Activated CD8-positive, alpha-beta memory T cell treated with anti-CD3 and anti-CD28 coated beads for 48 hours (primary cell): ENCODE measurements around the gene MPST.
"Not testable (repeated sequence)": the region's sequence is repeated elsewhere in the genome, so short reads cannot be mapped to it uniquely, and the experiment has no call there.

Experiments
- DNase-seq, 3 experiments: peaks; one replicate each; pipeline ENCODE4 v3.0.0-alpha.2; 2020; ENCODE audit warnings: low read depth in 2 of 3, low spot score in 2 of 3

MPST gene

DNA sequence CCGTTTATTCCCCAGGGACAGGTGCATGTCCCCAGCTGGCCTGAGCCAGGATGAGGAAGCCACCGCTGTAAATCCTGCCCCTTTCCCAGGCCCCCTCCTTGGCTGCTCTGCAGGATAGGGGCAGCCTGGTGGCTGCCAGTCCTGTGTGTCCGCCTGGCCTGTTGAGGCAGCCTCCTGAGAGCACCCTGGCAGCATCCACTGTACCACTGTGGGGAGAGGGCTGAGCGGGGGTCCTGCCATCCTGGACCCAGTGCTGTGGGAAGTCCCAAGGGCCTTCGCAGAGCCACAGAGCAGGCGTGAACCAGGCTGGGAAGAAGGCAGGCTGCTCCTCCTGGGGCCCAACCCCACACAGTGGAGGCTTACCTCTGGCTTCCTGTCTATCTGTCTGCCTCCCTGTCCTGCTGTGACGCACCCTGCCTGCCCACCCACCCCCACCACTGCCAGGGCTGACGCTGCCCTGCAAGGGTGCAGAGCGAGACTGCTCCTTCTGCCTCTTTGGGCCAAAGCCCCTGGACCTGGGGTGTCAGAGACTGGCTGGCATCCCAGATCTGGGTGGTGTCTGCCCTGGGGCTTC is 40.4 kb downstream of the MPST start:
- DNase-seq = no peak

DNA sequence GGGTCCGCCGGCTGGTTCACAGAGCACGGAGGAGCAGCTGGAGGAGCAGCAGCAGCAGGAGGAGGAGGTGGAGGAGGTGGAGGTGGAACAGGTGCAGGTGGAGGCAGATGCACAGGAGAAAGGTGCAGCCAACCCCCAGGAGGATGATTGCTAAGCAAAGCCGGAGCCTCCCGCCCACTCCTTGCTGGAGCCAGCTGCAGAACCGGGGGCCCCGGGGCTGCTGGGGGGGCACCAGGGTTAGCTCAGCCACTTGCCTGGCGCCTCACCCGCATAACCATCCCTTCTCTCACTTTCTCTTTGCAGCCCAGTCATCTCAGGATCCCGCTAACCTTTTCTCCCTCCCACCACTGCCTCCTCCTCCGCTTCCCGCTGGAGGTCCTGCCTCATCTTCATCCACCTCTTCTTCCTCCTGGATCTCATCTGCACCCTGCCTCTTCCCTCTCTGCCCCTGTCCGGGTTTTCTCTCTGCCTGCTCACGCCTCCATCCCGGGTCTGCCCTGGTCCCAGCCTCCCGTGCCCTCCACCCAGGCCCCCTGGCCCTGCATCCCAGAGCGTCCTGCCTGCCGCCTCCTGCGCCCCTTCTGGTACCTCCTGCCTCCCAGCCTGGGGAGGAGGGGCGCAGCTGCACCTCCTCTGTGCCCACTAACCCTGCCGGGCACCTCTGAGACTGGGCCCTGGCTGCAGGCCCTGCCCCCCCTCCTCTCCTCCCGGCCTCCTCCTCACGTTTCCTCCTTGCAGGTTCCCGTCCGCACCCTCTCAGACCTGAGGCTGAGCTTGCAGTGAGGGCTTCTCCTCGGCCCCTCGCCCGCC is 41.5 kb downstream of the MPST start:
- peak in 2 of 3 experiments; percentile 52 to 63 for DNase-seq

DNA sequence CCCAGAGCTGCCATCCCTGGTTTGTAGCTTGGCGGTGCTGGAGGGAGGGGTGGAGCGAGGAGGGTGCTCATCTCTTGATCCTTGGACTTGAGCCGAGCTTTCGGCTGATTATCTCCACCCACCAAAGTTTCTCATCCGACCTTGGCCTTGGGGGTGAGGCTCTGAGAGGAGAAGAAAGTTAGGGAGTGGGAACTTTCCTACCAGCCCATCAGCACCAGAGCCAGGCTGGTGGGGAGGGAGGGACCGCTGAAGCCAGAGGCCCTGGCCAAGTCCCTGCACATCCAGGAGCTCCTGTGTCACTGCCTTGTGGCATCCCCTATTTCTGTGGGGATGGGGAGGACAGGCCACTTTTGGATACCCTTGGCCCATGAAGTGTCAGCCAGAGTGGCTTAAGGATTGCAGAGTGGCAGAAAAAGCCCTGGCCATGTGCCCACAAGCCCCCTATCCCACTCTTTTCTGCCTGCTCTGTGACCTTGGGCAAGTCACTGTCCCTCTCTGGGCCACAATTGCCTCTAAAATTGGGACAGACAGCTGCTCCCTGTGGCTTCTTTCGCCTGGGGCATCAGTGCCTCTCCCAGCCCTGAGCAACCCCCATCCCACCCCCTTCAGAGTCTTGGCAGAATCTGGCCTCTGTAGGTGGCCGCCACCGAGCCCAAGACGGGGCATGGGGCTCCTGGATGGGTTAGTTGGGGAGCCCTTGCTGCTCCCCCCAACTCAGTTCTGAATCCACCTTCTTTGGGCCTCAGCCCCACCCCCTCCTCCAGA is 42.3 kb downstream of the MPST start:
- no peak for DNase-seq

DNA sequence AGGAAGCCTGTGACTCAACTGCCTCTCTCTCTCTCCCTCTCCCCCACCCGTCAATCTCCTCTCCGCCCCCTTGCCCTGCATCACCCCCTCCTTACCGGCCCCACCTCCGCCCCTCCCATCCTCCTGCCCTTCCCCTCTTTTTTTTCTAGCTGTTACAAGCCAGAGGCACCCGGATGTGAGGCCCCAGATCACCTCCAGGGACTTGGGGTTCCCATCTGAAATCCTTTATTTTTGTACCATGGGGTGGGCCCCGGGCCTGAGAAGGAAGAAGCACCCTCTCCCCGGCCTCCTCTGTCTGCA is 42.8 kb downstream of the MPST start:
- no peak for DNase-seq

DNA sequence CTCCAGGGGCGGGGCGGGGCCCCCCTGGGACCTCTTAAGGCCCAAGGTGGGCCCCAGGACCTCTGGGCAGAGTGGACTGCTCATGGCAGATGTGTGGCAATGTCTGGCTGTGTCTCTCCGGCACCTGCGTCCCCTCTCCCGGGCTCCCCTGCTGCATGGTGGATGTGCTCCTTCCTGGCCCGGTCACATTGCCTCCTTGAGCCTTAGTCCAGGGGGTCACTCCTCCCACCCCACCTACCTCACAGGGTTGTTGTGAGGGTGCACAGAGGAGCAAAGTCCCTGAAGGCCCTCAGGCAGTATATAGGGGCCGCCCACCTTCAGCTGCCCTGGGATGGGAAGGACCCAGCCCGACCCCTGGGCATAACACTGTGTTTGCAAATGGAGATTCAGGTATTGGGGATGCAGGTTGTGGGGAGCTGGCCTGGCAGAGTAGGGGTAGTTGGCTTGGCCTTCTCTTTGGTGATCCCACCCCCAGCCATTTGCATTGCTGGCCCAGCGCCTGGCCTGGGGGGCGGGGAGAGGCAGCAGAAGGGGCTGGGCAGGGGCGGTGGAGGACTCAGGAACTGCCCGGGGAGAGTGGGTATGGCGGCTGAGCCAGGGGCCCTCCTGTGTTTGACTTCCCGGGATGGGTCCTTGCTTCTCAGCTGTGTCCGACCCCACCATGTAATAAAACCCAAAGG is 43.3 kb downstream of the MPST start:
- DNase-seq = no peak

DNA sequence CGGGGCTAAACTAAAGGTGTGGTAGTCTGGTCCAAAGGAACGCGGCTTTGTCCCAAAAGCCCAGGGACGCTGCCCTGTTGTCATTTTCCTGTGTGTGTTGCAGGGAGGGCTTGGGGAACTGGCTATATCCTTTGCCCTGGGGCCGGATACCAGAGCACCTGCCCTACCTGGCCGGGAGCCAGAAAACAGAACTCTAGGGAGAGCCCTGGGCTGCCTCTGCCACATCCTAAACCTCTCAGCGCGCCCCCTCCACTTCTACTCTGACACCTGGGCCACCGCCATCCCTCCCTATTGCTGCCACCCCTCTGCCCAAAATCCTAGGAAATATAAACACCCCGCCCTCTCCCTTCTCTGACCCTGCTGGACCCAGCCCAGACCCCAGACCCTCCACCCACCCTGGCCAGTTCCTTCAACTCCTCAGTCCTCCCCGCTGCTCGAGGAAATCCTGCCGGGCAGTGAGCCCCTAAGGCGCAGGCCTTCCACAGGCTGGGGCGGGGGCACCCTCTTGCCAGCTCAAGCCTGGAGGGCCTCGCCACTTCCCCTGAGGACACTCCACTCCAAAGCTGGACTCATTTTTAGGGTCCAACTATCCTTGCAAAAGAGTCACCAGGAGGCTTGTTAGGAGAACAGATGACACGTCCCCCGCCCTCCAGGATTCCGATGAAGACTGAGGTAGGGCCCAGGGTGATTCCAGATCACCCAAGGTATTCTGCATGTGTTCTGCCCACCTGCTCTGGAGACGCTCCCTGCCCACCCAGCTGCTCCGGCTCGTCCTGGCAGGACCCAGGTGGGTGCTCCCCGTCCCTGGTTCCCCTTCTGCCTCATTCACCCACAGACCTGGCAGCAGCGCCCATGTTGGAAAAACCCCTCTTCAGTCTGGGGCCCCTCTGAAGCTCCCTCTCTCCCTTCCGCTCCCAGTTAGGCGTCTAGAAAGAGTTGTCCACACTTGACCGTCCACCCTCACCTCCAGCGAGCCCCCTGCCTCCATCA is 44.2 kb downstream of the MPST start:
- DNase-seq = no peak

DNA sequence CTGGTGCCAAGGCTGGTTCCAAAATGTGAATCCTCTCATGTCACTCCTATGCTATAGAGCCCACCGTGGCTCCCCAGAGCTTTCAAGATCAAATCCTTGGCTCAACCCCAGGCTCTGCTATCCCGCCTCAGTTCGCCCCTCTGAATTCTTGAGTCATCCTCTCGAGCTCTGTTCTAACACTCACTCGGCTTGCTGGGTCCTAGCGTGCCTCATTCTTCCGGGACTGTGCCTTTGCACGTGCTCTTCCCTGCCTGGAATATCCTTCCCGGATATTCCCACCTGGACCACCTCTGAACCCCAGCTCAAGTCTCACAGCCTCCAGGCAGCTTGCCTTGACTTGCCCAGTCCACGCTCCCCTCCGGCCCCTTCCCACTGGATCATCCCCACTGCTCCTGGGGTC is 45.0 kb downstream of the MPST start:
- no peak for DNase-seq

DNA sequence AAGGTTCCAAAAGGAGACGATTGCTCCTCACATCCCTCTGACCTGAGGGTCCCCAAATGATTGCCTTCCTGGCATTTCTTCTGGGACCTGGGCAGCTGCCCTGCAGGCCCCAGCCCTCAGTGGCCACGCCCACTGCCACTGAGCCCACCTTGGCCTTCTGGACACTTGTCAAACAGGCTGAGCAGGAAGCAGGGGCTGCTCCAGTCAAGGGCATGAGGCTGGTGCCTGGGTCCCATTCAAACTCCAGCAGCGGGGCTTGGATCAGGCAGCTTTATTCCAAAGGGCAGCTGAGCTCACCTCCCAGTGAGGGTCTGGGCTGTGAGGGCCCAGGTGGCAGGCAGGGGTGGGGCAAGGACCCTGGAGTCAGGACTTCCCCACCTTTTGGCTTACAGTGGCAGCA is 45.6 kb downstream of the MPST start:
- DNase-seq = no peak

DNA sequence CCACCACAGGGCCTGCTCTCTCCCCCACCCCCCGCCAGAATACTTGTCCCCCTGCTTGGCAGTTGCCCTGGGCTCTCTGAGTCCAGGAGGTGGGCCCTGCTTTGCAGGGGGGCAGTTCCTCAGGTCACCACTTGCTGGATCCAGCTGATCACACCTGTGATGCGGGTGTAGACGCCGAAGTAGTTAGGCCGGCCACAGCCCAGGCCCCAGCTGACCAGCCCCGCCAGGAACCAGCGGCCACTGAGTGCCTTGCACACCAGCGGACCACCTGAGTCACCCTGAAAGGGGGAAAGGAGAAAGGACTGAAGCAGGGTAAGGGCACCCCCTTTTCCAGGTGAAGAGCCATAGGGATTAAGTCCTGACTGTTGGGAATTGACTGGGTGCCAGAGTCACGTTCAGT is 46.4 kb downstream of the MPST start:
- DNase-seq = no peak

DNA sequence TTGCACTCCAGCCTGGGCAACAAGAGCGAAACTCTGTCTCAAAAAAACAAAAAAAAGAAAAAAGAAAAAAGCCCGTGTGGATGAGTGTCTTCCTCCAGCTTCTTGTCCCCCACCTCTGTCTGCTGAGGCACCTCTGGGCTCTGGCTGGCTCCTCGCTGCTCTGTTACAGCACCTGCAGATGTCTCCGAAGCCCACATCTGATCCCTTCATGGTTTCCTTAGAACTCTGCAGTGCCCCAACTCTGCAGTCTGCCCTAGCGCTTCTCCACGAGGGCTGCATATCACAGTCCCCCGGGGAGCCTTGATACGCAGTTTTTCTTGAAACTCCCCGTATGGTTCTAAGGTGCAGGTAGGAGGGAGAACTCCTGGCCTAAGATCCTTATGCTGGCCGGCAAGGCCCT is 47.9 kb downstream of the MPST start:
- no peak for DNase-seq

DNA sequence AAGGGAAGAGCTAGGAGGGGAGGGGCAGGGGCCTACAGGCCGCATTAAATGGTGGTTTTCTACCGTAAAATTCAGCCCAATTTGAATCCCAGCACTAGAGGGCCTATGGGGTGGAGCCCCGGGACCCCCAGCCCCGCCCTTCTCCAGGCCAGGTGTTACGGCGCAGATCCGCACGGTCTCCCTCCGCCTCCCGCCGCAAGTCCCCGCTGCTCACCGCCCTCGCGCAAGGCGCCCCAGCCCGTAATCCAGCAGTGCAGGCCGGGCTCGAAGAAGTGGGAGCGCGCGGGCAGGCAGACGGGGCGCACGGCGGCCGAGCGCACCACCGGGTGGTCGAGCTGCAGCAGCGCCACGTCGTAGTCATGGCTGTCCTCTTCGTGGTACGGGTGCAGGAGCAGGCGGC is 49.3 kb downstream of the MPST start:
- DNase-seq = no peak

DNA sequence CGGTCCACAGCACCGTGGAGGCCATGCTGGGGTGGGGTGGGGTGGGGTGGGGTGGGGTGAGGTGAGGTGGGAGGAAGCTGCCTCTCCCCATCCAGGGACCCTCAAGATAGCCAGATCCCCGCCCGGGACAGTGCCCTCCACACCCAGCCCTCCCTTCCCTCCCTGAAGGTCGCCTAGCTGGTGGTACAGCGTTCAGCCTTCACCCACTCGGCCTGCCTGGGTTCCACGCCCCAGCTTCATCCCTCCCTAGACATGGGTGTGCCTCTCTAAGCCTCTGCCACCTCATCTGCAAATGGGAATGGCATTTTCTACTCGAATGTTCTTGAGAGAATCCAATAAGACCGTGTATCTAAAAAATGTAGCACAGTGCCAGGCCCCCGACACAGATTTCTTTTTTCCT is 49.8 kb downstream of the MPST start:
- no peak for DNase-seq

DNA sequence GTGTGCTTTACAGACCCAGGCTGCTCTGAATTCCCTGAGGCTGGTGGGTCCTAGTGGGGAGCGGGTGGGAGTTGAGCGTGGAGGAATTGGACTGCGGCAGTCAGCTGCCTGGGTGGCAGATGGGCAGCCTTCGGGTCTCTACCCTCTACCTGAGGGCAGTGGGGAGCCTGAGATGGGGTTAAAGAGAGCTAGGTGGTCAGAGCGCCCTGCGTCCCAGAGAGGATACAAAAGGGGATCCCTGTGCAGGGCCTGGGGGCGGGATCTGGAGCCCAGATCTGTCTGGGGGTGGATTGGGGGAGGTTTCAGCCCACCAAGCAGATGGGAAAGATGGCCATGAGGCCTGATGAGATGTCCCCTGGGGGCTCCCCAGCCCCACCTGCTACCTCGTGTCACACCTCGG is 50.2 kb downstream of the MPST start:
- DNase-seq = no peak

DNA sequence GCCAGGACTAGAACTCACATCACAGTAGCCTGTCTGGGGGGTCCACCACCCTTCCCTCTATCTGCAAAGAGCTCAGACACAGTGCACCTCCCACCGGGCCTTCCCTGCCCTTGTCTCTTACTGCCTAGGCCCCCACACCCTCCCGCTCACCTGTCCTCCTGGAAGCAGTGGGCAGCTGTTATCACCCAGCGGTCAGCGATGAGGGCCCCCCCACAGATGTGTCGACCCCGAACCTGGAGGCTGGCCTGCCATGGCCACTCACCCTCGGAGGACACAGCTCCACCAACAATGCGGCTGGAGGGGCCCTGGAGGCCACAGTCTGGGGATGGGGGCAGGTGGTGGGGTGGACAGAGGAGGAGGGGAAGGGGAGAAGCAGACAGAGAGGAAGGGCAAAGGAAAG is 50.8 kb downstream of the MPST start:
- DNase-seq = no peak

DNA sequence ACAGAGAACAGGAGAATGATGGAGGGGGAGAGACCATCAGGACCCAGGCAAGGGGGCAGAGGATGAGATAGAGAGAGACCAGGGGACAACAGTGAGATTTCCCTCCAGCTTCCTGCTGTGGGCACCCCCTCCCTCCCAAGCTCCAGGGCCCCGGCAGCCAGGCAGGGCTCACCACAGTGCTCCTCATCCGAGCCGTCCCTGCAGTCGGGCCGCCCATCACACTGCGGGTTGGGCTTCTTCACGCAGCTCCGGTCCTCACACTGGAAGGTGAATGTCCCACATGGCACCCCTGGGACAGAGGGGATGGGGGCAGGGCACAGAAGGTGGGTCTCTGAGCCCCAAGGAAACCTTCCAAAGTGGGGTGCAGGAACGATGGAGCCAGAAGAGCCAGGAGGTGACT is 51.2 kb downstream of the MPST start:
- no peak for DNase-seq

DNA sequence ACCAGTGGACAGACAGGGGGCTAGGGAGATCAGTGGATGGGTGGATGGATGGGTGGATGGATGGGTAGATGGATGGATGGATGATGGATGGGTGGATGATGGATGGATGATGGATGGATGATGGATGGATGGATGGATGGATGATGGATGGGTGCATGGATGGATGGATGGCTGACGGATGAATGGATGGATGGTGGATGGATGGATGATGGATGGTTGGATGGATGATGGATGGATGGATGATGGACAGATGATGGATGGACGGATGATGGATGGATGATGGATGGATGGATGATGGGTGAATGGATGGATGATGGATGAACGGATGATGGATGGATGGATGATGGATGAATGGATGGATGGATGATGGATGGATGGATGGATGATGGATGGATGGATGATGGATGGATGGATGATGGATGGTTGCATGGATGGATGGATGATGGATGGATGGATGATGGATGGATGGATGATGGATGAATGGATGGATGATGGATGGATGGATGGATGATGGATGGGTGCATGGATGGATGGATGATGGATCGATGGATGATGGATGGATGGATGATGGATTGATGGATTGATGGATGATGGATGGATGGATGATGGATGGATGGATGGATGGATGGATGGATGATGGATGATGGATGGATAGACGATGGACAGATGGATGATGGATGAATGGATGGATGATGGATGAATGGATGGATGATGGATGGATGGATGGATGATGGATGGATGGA is 52.5 kb downstream of the MPST start:
- not testable (repeated sequence) for DNase-seq

DNA sequence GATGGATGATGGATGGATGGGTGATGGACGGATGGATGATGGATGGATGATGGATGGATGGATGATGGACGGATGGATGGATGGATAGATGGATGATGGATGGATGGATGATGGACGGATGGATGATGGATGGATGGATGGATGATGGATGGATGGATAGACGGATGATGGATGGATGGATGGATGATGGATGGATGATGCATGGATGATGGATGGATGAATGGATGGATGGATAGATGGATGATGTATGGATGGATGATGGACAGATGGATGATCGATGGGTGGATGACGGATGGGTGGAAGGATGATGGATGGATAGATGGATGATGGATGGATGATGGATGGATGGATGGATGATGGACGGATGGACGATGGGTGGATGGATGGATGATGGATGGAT is 53.1 kb downstream of the MPST start:
- DNase-seq = no peak

DNA sequence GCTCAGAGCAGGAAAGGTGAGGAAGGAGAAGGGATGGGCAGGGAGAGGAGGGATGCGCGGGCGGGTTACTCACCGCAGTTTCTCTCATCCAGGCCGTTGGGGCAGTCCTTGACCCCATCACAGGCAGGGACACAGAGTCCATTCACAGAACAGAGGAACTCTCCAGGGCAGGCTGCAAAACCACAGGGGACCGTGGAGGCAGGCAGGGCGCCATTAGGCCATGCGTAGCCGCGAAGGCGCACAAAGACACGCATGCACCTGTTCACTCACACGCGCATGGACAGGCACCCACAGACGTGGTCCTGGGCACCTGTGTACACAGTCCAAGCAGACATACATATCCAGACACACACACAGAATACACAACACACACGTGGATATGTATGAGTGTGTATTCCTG is 55.0 kb downstream of the MPST start:
- DNase-seq = no peak

DNA sequence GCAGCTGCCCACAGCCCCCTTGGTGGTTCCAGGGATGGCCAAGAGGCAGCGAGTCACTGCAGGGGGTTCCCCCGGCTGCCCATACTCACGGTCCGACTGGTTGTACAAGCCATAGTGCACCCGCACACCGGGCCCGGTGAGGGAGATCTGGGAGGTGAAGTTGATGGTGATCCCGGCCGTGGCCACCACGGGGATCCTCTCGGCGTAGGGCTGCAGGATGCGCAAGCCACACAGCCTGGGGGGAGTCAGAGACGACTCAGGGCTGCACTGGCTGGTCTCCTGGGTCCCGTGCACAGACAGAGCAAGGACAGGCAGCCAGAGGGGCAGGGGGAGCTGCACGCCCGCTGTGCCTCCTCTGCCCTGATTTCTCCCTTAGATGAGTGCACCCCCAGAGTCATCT is 55.5 kb downstream of the MPST start:
- no peak for DNase-seq

DNA sequence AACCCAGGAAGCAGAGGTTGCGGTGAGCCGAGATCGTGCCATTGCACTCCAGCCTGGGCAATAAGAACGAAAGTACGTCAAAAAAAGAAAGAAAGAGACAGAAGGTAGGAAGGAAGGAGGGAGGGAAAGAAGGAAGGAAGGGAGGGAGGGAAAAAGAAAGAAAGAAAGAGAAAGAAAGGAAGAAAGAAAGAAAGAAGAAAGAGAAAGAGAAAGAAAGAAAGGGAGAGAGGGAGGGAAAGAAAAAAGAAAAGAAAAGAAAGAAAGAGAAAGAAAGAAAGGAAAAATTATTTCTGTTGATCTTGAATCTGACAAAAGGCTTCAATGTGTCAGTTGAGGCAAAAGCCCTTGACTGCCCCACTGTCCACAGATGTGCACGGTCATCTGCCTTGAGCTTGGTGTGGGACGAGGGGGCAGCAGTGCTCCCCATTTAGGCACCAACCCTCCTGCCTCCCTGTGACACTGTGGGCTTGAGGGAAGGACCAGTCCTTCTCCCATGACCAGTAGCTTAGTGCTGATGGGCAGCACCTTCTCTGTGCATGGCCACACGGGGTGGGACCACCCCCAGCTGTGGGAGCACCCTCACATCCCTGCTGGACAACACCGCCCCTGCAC is 56.4 kb downstream of the MPST start:
- no peak for DNase-seq
